ENCODE measurements around the gene SLC5A5. TPM values are rescaled to one million over a fixed set of nuclear protein-coding genes. Genes with fewer than 3 reads are reported as not detected.
"Not testable (repeated sequence)": the region's sequence is repeated elsewhere in the genome, so short reads cannot be mapped to it uniquely, and the experiment has no call there.

The SLC5A5 gene
- polyA plus RNA-seq, 1 of the 3 experiments (the other 2 are of a cell fraction), result 0.02 TPM

DNA sequence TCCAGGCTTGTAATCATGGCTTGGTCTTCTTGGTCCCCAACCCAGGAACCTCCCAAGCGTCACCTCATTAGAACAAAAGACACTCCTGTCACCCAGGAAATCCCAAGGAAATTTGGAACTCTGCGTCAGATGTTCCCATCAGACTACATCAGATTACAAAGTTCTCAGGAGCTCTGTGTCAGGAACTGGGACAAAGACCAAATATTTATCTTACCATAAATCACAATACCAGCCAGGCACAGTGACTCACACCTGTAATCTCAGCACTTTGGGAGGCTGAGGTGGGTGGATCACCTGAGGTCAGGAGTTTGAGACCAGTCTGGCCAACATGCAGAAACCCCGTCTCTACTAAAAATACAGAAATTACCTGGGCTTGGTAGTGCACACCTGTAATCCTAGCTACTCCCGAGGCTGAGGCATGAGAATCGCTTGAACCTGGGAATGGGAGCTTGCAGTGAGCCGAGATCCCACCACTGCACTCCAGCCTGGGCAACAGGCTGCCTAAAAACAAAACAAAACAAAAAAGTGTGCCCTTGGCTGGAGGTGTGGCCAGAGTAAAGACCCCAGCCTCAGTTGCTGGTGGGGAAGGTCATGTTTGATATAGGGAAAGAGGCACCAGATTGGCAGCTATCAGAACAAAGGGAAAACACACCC lies 44.3 kb downstream of the SLC5A5 start:
- no peaks in the 10 kb centered on the region for H3K79me2 ChIP-seq (ENCODE audit: insufficient read depth)
- H3K4me3 ChIP-seq (ENCODE audit: low read depth in 2 of 2, low read length in 1 of 2), result no peak overlapping the region
- no peaks in the 10 kb centered on the region for H3F3A ChIP-seq (replicated peaks; ENCODE audit: insufficient read depth)
- no peak for DNase-seq
- no peak overlapping the region for H2AFZ ChIP-seq (ENCODE audit: low read depth)
- H3K4me2 ChIP-seq, result no peak overlapping the region
- no peaks in the 10 kb centered on the region for H3K9me3 ChIP-seq
- no peaks in the 10 kb centered on the region for H3K9me2 ChIP-seq
- no peak overlapping the region for H3K9ac ChIP-seq
- 4% methylated on average over 4 of the region's 6 CpGs for WGBS (ENCODE audit: low lambda C conversion rate)
- no peaks in the 10 kb centered on the region for H4K20me1 ChIP-seq (ENCODE audit: insufficient read depth)
- no peak for TF ChIP-seq GABPA (IDR thresholded peaks at IDR 0.05; ENCODE audit: low read depth)
- TF ChIP-seq NFIC (IDR thresholded peaks at IDR 0.05; ENCODE audit: borderline replicate concordance), result no peak
- TF ChIP-seq RFX5 (IDR thresholded peaks at IDR 0.05; ENCODE audit: low read length), result no peak
- TF ChIP-seq JUND (IDR thresholded peaks at IDR 0.05), result no peak
- TF ChIP-seq, protein P1, sequence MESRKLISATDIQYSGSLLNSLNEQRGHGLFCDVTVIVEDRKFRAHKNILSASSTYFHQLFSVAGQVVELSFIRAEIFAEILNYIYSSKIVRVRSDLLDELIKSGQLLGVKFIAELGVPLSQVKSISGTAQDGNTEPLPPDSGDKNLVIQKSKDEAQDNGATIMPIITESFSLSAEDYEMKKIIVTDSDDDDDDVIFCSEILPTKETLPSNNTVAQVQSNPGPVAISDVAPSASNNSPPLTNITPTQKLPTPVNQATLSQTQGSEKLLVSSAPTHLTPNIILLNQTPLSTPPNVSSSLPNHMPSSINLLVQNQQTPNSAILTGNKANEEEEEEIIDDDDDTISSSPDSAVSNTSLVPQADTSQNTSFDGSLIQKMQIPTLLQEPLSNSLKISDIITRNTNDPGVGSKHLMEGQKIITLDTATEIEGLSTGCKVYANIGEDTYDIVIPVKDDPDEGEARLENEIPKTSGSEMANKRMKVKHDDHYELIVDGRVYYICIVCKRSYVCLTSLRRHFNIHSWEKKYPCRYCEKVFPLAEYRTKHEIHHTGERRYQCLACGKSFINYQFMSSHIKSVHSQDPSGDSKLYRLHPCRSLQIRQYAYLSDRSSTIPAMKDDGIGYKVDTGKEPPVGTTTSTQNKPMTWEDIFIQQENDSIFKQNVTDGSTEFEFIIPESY (IDR thresholded peaks at IDR 0.05; ENCODE audit: borderline replicate concordance, low read depth), result no peak
- TF ChIP-seq, protein P2, sequence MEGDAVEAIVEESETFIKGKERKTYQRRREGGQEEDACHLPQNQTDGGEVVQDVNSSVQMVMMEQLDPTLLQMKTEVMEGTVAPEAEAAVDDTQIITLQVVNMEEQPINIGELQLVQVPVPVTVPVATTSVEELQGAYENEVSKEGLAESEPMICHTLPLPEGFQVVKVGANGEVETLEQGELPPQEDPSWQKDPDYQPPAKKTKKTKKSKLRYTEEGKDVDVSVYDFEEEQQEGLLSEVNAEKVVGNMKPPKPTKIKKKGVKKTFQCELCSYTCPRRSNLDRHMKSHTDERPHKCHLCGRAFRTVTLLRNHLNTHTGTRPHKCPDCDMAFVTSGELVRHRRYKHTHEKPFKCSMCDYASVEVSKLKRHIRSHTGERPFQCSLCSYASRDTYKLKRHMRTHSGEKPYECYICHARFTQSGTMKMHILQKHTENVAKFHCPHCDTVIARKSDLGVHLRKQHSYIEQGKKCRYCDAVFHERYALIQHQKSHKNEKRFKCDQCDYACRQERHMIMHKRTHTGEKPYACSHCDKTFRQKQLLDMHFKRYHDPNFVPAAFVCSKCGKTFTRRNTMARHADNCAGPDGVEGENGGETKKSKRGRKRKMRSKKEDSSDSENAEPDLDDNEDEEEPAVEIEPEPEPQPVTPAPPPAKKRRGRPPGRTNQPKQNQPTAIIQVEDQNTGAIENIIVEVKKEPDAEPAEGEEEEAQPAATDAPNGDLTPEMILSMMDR (IDR thresholded peaks at IDR 0.05), result no peak
- no peak for TF ChIP-seq RXRA (IDR thresholded peaks at IDR 0.05; ENCODE audit: borderline replicate concordance, low read depth)
- TF ChIP-seq FOSL2 (IDR thresholded peaks at IDR 0.05; ENCODE audit: borderline replicate concordance, low read depth), result no peak
- no peak for TF ChIP-seq YY1 (IDR thresholded peaks at IDR 0.05; ENCODE audit: low read depth)
- TF ChIP-seq, protein P3, sequence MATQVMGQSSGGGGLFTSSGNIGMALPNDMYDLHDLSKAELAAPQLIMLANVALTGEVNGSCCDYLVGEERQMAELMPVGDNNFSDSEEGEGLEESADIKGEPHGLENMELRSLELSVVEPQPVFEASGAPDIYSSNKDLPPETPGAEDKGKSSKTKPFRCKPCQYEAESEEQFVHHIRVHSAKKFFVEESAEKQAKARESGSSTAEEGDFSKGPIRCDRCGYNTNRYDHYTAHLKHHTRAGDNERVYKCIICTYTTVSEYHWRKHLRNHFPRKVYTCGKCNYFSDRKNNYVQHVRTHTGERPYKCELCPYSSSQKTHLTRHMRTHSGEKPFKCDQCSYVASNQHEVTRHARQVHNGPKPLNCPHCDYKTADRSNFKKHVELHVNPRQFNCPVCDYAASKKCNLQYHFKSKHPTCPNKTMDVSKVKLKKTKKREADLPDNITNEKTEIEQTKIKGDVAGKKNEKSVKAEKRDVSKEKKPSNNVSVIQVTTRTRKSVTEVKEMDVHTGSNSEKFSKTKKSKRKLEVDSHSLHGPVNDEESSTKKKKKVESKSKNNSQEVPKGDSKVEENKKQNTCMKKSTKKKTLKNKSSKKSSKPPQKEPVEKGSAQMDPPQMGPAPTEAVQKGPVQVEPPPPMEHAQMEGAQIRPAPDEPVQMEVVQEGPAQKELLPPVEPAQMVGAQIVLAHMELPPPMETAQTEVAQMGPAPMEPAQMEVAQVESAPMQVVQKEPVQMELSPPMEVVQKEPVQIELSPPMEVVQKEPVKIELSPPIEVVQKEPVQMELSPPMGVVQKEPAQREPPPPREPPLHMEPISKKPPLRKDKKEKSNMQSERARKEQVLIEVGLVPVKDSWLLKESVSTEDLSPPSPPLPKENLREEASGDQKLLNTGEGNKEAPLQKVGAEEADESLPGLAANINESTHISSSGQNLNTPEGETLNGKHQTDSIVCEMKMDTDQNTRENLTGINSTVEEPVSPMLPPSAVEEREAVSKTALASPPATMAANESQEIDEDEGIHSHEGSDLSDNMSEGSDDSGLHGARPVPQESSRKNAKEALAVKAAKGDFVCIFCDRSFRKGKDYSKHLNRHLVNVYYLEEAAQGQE (IDR thresholded peaks at IDR 0.05; ENCODE audit: low read depth, low read length), result no peak
- no peak for TF ChIP-seq SMC3 (IDR thresholded peaks at IDR 0.05; ENCODE audit: low read depth, low read length)
- no peak for TF ChIP-seq FOXM1 (IDR thresholded peaks at IDR 0.05; ENCODE audit: low read depth)
- TF ChIP-seq, protein P4, sequence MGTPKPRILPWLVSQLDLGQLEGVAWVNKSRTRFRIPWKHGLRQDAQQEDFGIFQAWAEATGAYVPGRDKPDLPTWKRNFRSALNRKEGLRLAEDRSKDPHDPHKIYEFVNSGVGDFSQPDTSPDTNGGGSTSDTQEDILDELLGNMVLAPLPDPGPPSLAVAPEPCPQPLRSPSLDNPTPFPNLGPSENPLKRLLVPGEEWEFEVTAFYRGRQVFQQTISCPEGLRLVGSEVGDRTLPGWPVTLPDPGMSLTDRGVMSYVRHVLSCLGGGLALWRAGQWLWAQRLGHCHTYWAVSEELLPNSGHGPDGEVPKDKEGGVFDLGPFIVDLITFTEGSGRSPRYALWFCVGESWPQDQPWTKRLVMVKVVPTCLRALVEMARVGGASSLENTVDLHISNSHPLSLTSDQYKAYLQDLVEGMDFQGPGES (IDR thresholded peaks at IDR 0.05; ENCODE audit: low read depth, low read length), result no peak
- no peak for TF ChIP-seq ELF1 (IDR thresholded peaks at IDR 0.05)
- TF ChIP-seq CHD2 (IDR thresholded peaks at IDR 0.05; ENCODE audit: low read length, partially characterized antibody), result no peak
- no peak for TF ChIP-seq TEAD4 (IDR thresholded peaks at IDR 0.05; ENCODE audit: borderline replicate concordance, insufficient read depth)
- TF ChIP-seq EZH2phosphoT487 (IDR thresholded peaks at IDR 0.05; ENCODE audit: borderline replicate concordance, low read depth), result no peak
- TF ChIP-seq SIN3A (IDR thresholded peaks at IDR 0.05; ENCODE audit: borderline replicate concordance, low read depth, low read length), result no peak
- TF ChIP-seq TCF12 (IDR thresholded peaks at IDR 0.05), result no peak
- TF ChIP-seq, protein P5, sequence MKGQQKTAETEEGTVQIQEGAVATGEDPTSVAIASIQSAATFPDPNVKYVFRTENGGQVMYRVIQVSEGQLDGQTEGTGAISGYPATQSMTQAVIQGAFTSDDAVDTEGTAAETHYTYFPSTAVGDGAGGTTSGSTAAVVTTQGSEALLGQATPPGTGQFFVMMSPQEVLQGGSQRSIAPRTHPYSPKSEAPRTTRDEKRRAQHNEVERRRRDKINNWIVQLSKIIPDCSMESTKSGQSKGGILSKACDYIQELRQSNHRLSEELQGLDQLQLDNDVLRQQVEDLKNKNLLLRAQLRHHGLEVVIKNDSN (IDR thresholded peaks at IDR 0.05; ENCODE audit: borderline replicate concordance, low read depth), result no peak
- H3K4me1 ChIP-seq (ENCODE audit: control insufficient read depth in 1 of 2, insufficient read depth in 2 of 2, low read depth in 1 of 2, low read length in 1 of 2), result no peaks in the 10 kb centered on the region
- no peaks in the 10 kb centered on the region for H3K36me3 ChIP-seq (replicated peaks in 1 of 2; ENCODE audit: control insufficient read depth in 1 of 2, insufficient read depth in 2 of 2, low read length in 1 of 2)
- POLR2A ChIA-PET, result no interaction called here
- CTCF ChIA-PET, result interaction anchor here (2.5 kb wide), 1 partner anchor 17 kb away, joined by 8 read pairs; the partner anchor contains the start of gene CCDC124
- H3K27me3 ChIP-seq (ENCODE audit: insufficient read depth), result no peaks in the 10 kb centered on the region
- H3K27ac ChIP-seq (ENCODE audit: low read depth in 2 of 2, low read length in 1 of 2), result no peak overlapping the region

DNA sequence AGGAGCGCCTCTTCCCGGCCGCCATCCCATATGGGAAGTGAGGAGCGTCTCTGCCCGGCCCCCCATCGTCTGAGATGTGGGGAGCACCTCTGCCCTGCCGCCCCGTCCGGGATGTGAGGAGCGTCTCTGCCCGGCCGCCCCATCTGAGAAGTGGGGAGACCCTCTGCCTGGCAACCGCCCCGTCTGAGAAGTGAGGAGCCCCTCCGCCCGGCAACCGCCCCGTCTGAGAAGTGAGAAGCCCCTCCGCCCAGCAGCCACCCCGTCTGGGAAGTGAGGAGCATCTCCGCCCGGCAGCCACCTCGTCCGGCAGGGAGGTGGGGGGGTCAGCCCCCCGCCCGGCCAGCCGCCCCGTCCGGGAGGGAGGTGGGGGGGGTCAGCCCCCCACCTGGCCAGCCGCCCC lies 46.4 kb downstream of the SLC5A5 start:
- H3K4me1 ChIP-seq (ENCODE audit: control insufficient read depth in 1 of 2, insufficient read depth in 2 of 2, low read depth in 1 of 2, low read length in 1 of 2); H3K79me2 ChIP-seq (ENCODE audit: insufficient read depth); H4K20me1 ChIP-seq (ENCODE audit: insufficient read depth); H3K9ac ChIP-seq; H3K4me3 ChIP-seq (ENCODE audit: low read depth in 2 of 2, low read length in 1 of 2); H2AFZ ChIP-seq (ENCODE audit: low read depth); H3K4me2 ChIP-seq; CTCF ChIA-PET; DNase-seq; H3K27ac ChIP-seq (ENCODE audit: low read depth in 2 of 2, low read length in 1 of 2); H3K27me3 ChIP-seq (ENCODE audit: insufficient read depth); POLR2A ChIA-PET; H3F3A ChIP-seq (replicated peaks; ENCODE audit: insufficient read depth); H3K9me2 ChIP-seq; H3K36me3 ChIP-seq (replicated peaks in 1 of 2; ENCODE audit: control insufficient read depth in 1 of 2, insufficient read depth in 2 of 2, low read length in 1 of 2); H3K9me3 ChIP-seq: not testable (repeated sequence)
- no CpG with 5 or more reads among the region's 30 CpGs for WGBS (ENCODE audit: low lambda C conversion rate)
